SK-N-SH (cell line): ENCODE data around the gene IL18RAP. TPM values are rescaled to one million over a fixed set of nuclear protein-coding genes. Genes with fewer than 3 reads are reported as not detected.

Experiments
- CTCF ChIA-PET: fragments of 300-600, 350-600 bp; formaldehyde crosslinking; extraction: SDS; loops from one replicate; lab custom pipeline; 2021; lab: Yijun Ruan, JAX
- POLR2A ChIA-PET: fragments of 350-600 bp; sonication (Branson Sonifier 250); formaldehyde crosslinking; extraction: SDS; loops from one replicate; lab custom pipeline; 2020; ENCODE audit warnings: antibody characterized with exemption, inconsistent platforms; lab: Yijun Ruan, JAX
- DNase-seq: peaks from one replicate; pipeline ENCODE4 v3.0.0; 2012
- H2AFZ ChIP-seq: fragments of 200-600 bp; sonication (generic); 2 replicates; pipeline ENCODE4 v1.8.1; 2016; ENCODE audit warnings: antibody characterized with exemption, mild to moderate bottlenecking, low read depth
- H3F3A ChIP-seq: fragments of 200-600 bp; sonication (generic); replicated peaks from 2 replicates; pipeline ENCODE3; 2016; ENCODE audit warnings: antibody characterized with exemption, mild to moderate bottlenecking; ENCODE audit not compliant: insufficient read depth
- H3K27ac ChIP-seq, 2 experiments: fragments of 200-500 bp in 1 of 2; fragments of 200-600 bp in 1 of 2; sonication (Bioruptor generic) in 1 of 2; sonication (generic), shearing (Covaris generic) in 1 of 2; 2 replicates each; pipeline versions ENCODE4 v1.5.1 to v1.6.1; 2014 to 2016; ENCODE audit warnings: low read depth in 2 of 2, inconsistent platforms in 1 of 2, low read length in 1 of 2, mild to moderate bottlenecking in 1 of 2, mixed read lengths in 1 of 2
- H3K27me3 ChIP-seq: fragments of 200-600 bp; sonication (generic), shearing (Covaris generic); 2 replicates; pipeline ENCODE4 v1.6.1; 2016; ENCODE audit warnings: mixed run types; ENCODE audit not compliant: insufficient read depth
- H3K36me3 ChIP-seq, 2 experiments: fragments of 200-500 bp in 1 of 2; fragments of 200-600 bp in 1 of 2; sonication (Bioruptor generic) in 1 of 2; sonication (generic) in 1 of 2; replicated peaks in 1 of 2; 2 replicates each; pipeline versions ENCODE3 to v1.5.1; 2014 to 2016; ENCODE audit warnings: low read length in 1 of 2, mild to moderate bottlenecking in 1 of 2; ENCODE audit not compliant: insufficient read depth in 2 of 2, control insufficient read depth in 1 of 2
- H3K4me1 ChIP-seq, 2 experiments: fragments of 200-500 bp in 1 of 2; fragments of 200-600 bp in 1 of 2; sonication (Bioruptor generic) in 1 of 2; sonication (generic), shearing (Covaris generic) in 1 of 2; 2 replicates each; pipeline versions ENCODE4 v1.5.1 to v1.6.1; 2014 to 2016; ENCODE audit warnings: low read depth in 1 of 2, low read length in 1 of 2, mixed run types in 1 of 2; ENCODE audit not compliant: insufficient read depth in 2 of 2, control insufficient read depth in 1 of 2
- H3K4me2 ChIP-seq: fragments of 200-600 bp; sonication (generic), shearing (Covaris generic); 2 replicates; pipeline ENCODE4 v1.6.1; 2017; ENCODE audit warnings: mixed run types
- H3K4me3 ChIP-seq, 2 experiments: fragments of 200-500 bp in 1 of 2; fragments of 200-600 bp in 1 of 2; sonication (Bioruptor generic) in 1 of 2; sonication (generic), shearing (Covaris generic) in 1 of 2; 2 replicates each; pipeline versions ENCODE4 v1.5.1 to v1.8.1; 2014 to 2016; ENCODE audit warnings: low read depth in 2 of 2, inconsistent platforms in 1 of 2, low read length in 1 of 2, mild to moderate bottlenecking in 1 of 2, mixed read lengths in 1 of 2, moderate library complexity in 1 of 2
- H3K79me2 ChIP-seq: fragments of 200-600 bp; sonication (generic); 2 replicates; pipeline ENCODE4 v1.8.1; 2017; ENCODE audit warnings: mild to moderate bottlenecking; ENCODE audit not compliant: insufficient read depth
- H3K9ac ChIP-seq: fragments of 200-600 bp; sonication (generic); 2 replicates; pipeline ENCODE4 v1.6.1; 2017; ENCODE audit warnings: mixed run types
- H3K9me2 ChIP-seq: fragments of 200-600 bp; sonication (generic); 2 replicates; pipeline ENCODE4 v1.6.1; 2017; ENCODE audit warnings: mixed run types
- H3K9me3 ChIP-seq: fragments of 200-600 bp; sonication (generic); 2 replicates; pipeline ENCODE4 v1.6.1; 2017; ENCODE audit warnings: mixed run types, mild to moderate bottlenecking, moderate library complexity
- H4K20me1 ChIP-seq: fragments of 200-600 bp; sonication (generic); 2 replicates; pipeline ENCODE4 v1.6.1; 2017; ENCODE audit warnings: mild to moderate bottlenecking, mixed run types; ENCODE audit not compliant: insufficient read depth
- ELF1 ChIP-seq: IDR thresholded peaks from 2 replicates; pipeline ENCODE4 v1.4.0; 2012
- EP300 ChIP-seq, 2 experiments: IDR thresholded peaks; 2 replicates each; pipeline versions ENCODE4 v1.4.0 to v1.6.1; 2012; ENCODE audit warnings: borderline replicate concordance in 1 of 2, low read depth in 1 of 2, low read length in 1 of 2
- EZH2phosphoT487 ChIP-seq: fragments of 200-600 bp; sonication (generic); IDR thresholded peaks from 2 replicates; pipeline ENCODE4 v1.6.1; 2017; ENCODE audit warnings: low read depth, mixed run types, mild to moderate bottlenecking, antibody characterized with exemption, moderate library complexity, borderline replicate concordance
- FOSL2 ChIP-seq: IDR thresholded peaks from 2 replicates; pipeline ENCODE4 v1.4.0; 2012; ENCODE audit warnings: low read depth, mild to moderate bottlenecking, moderate library complexity, borderline replicate concordance
- FOXM1 ChIP-seq: IDR thresholded peaks from 2 replicates; pipeline ENCODE4 v1.4.0; 2012; ENCODE audit warnings: low read depth, mild to moderate bottlenecking
- GABPA ChIP-seq: IDR thresholded peaks from 2 replicates; pipeline ENCODE4 v1.4.0; 2012; ENCODE audit warnings: low read depth, mild to moderate bottlenecking
- MAX ChIP-seq: IDR thresholded peaks from 2 replicates; pipeline ENCODE4 v1.4.0; 2012; ENCODE audit warnings: low read depth
- MXI1 ChIP-seq: IDR thresholded peaks from 2 replicates; pipeline ENCODE4 v1.6.1; 2012; ENCODE audit warnings: mild to moderate bottlenecking, low read depth, low read length, improper control_type of control experiment
- PBX3 ChIP-seq: IDR thresholded peaks from 2 replicates; pipeline ENCODE4; 2012
- POLR2AphosphoS5 ChIP-seq: IDR thresholded peaks from 2 replicates; pipeline ENCODE4 v1.6.1; 2012; ENCODE audit warnings: low read depth, low read length
- RAD21 ChIP-seq: IDR thresholded peaks from 2 replicates; pipeline ENCODE4 v1.6.1; 2012; ENCODE audit warnings: mild to moderate bottlenecking, low read length
- SIN3A ChIP-seq: IDR thresholded peaks from 2 replicates; pipeline ENCODE4 v1.6.1; 2012; ENCODE audit warnings: low read depth, mild to moderate bottlenecking, low read length, moderate library complexity, borderline replicate concordance
- TAF1 ChIP-seq: IDR thresholded peaks from 2 replicates; pipeline ENCODE4 v1.6.1; 2012; ENCODE audit warnings: low read depth, mild to moderate bottlenecking, low read length, moderate library complexity, borderline replicate concordance
- TCF12 ChIP-seq: IDR thresholded peaks from 2 replicates; pipeline ENCODE4 v1.4.0; 2012
- USF2 ChIP-seq: fragments of 150-350 bp; IDR thresholded peaks from 2 replicates; pipeline ENCODE4 v1.6.1; 2017; ENCODE audit warnings: antibody characterized with exemption, low read length, low read depth, borderline replicate concordance
- YY1 ChIP-seq: IDR thresholded peaks from 2 replicates; pipeline ENCODE4 v1.4.0; 2012; ENCODE audit warnings: low read depth, mild to moderate bottlenecking
- WGBS: methylation state at CpG from one replicate; pipeline ENCODE4 v1.1.6; 2017; ENCODE audit warnings: low lambda C conversion rate; 5-methylcytosine and 5-hydroxymethylcytosine counted together
- polyA plus RNA-seq, 3 experiments: library from polyadenylated mRNA; depleted of rRNA; stranded (reverse); fragments of >200 nt; gene quantifications; 2 replicates each; pipeline ENCODE4 v1.2.3, GENCODE V29; 2012

The IL18RAP gene
- polyA plus RNA-seq, 1 of the 3 experiments (the other 2 are of a cell fraction) = not detected

GRCh38 chr2:102435741-102436140 is 12.8 kb downstream of the IL18RAP start:
- Histone ChIP-seq H3K27ac (no peak overlapping the region), H4K20me1 (no peaks in the 10 kb centered on the region), H3K4me1 (no peaks in the 10 kb centered on the region), H3K9me3 (no peaks in the 10 kb centered on the region), H2AFZ (no peak overlapping the region), H3K9me2 (no peaks in the 10 kb centered on the region), H3F3A (no peaks in the 10 kb centered on the region), H3K9ac (no peak overlapping the region), H3K4me2 (no peak overlapping the region), H3K36me3 (no peaks in the 10 kb centered on the region), H3K79me2 (no peaks in the 10 kb centered on the region), H3K27me3 (peaks cover 12% of the 10 kb centered on the region), H3K4me3 (no peak overlapping the region; a peak in 1 of 4 replicates)
- DNase-seq = no peak
- POLR2A ChIA-PET = no interaction called here
- 18% methylated on average over 2 of the region's 2 CpGs for WGBS
- TF ChIP-seq MXI1 = no peak
- no peak for TF ChIP-seq EP300 (IDR thresholded peaks at IDR 0.05; ENCODE audit: borderline replicate concordance in 1 of 2, low read depth in 1 of 2, low read length in 1 of 2)
- no peak for TF ChIP-seq RAD21
- no peak for TF ChIP-seq YY1
- TF ChIP-seq TAF1 = no peak
- TF ChIP-seq PBX3 = no peak
- no peak for TF ChIP-seq MAX
- TF ChIP-seq FOXM1 = no peak
- no peak for TF ChIP-seq GABPA
- CTCF ChIA-PET = interaction anchor here (0.8 to 1.5 kb wide), 2 partner anchors 14 to 562 kb away, joined by 3 read pairs; no protein-coding TSS in a partner anchor

GRCh38 chr2:102436323-102436722 is 13.4 kb downstream of the IL18RAP start:
- no peak for TF ChIP-seq ELF1
- TF ChIP-seq POLR2AphosphoS5 = no peak
- TF ChIP-seq TCF12 = no peak
- no peak for TF ChIP-seq TAF1
- no peak for TF ChIP-seq SIN3A
- TF ChIP-seq EZH2phosphoT487 = no peak
- TF ChIP-seq FOSL2 = no peak
- no peak for TF ChIP-seq GABPA
- TF ChIP-seq USF2 = no peak
- H4K20me1 ChIP-seq = no peaks in the 10 kb centered on the region
- H3K9me2 ChIP-seq = no peaks in the 10 kb centered on the region
- H3K79me2 ChIP-seq = no peaks in the 10 kb centered on the region
- no peaks in the 10 kb centered on the region for H3K36me3 ChIP-seq
- CTCF ChIA-PET = interaction anchor here (0.8 kb wide), 1 partner anchor 563 kb away, joined by 3 read pairs; no protein-coding TSS in a partner anchor
- no peaks in the 10 kb centered on the region for H3K4me1 ChIP-seq
- DNase-seq = no peak
- no peak overlapping the region for H2AFZ ChIP-seq
- H3K4me3 ChIP-seq = no peak overlapping the region; a peak in 1 of 4 replicates
- peaks cover 18% of the 10 kb centered on the region for H3K27me3 ChIP-seq
- H3F3A ChIP-seq = no peaks in the 10 kb centered on the region
- under 1% methylated on average over 3 of the region's 3 CpGs for WGBS
- POLR2A ChIA-PET = no interaction called here
- H3K4me2 ChIP-seq = no peak overlapping the region
- H3K27ac ChIP-seq = no peak overlapping the region
- no peaks in the 10 kb centered on the region for H3K9me3 ChIP-seq
- no peak overlapping the region for H3K9ac ChIP-seq
